T-helper 2 cell (primary cell): ENCODE measurements around the gene OBSCN.

ENCODE experiments used
- DNase-seq, 5 experiments: peaks; one replicate each; pipeline versions ENCODE4 v3.0.0 to v3.0.0-alpha.2; 2012 to 2022

The OBSCN gene

GRCh38 chr1:228170666-228171065, 37.2 kb upstream of the OBSCN start:
- DNase-seq: no peak

GRCh38 chr1:228171221-228171891, 36.5 kb upstream of the OBSCN start:
- peak in 1 of 5 experiments; percentile 7 for DNase-seq

DNA sequence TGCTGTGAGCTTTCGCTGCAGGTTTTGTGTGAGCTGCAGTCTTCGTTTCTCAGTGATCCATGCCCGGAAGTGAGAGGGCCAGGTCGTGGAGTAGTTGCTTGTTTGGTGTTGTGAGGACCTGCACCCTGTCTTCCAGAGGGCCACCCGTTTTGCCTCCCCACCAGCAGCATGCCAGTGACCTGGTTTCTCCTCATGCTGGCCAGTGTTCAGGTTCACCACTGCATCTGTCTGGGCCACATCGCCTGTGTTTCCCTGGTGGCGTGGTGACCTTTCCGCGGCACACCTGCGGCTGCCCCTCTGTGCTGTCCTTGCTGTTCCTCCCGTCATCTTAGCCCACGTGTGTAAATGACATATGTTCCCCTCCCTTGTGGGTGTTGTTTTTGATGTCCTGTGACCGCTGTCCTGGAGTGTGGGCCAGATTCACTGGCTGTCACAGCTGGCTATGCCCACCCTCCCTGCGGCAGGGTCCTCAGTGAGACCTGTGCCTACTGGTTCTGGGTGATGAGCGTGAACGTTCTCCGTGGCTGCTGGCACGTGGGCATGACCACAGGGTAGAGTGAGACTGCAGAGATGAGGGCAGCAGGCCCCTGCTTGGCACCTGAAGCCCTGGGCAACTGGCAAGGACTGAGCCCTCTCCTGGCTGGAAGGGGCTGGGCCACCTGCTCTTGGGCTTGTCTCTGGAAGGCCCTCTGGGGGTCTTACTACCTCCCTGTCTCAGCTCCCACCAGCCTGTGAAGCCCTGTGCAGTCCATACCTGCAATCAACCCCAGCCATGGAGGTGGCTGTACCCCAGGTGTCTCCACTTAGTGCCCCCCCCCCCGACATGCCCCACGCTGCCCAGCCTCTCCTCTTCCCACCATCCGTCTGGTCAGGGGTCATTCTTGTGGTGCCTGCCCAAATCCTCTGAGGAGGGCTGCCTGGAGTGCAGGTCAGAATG, 35.0 kb upstream of the OBSCN start:
- no peak for DNase-seq

- DNase-seq: peak in 3 of 5 experiments; percentile 23 to 48 (median 28)
These were observed 34.0 kb upstream of the OBSCN start for GRCh38 chr1:228173528-228174481.

DNA sequence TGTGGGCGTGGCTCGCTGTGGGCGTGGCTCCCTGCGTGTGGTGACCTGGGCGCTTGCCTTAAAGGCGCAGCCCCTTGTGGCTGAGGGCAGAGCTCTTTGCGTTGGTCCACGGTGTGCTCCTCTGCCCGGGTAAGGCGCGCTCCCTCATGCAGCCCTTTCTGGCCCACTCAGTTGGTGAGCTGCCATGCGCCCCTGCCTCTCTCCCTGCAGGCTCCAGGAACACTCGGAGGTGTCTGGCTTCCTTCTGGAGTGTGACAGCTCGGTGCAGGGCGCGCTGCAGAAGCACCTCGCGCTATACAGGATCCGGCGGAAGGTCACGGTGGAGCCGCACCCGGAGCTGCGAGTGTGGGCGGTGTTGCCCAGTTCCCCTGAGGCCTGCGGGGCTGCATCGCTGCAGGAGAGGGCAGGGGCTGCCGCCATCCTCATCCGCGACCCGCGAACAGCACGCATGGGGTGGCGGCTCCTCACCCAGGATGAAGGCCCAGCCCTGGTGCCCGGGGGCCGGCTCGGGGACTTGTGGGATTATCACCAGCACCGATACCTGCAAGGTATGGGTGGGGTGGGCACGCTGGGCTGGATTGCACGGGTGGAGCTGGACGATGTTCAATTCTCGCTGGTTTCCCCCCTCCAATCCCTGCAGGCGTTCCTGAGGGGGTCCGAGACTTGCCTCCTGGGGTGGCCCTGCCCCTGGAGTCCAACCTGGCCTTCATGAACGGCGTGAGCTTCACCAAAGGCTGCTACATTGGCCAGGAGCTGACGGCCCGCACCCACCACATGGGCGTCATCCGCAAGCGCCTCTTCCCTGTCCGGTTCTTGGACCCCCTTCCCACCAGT, 33.1 kb upstream of the OBSCN start:
- DNase-seq: peak in 4 of 5 experiments; percentile 27 to 53 (median 36)

DNA sequence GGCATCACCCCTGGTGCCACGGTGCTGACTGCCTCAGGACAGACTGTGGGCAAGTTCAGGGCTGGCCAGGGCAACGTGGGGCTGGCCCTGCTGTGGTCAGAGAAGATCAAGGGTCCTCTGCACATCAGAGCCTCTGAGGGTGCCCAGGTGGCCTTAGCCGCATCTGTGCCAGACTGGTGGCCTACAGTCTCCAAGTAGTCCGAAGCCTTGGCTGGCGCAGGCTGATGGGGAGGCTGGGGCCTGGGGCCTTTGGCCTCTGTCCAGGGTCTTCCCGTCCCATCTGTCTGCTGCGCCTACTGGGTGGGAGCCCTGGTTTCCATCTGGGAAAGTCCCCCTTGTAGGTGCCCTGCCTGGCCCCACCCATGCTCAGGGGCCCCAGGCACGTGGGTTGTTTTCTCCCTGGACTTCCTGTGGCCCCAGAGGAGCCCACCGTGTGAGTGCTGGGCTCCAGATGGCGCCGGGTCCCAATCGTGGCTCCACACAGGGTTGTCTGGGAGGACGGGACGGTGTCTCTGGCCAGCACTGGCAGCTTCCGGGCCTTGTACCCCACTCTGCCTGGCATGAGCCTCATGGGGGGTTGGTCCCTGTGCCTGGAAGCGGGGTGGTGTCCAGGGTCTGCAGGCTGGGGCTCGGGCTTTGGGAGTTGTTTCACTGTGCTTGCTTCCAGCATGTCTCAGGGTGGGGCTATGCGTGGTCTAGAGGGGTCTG, 32.4 kb upstream of the OBSCN start:
- no peak for DNase-seq

GRCh38 chr1:228176024-228176395, 31.8 kb upstream of the OBSCN start:
- DNase-seq: no peak

DNA sequence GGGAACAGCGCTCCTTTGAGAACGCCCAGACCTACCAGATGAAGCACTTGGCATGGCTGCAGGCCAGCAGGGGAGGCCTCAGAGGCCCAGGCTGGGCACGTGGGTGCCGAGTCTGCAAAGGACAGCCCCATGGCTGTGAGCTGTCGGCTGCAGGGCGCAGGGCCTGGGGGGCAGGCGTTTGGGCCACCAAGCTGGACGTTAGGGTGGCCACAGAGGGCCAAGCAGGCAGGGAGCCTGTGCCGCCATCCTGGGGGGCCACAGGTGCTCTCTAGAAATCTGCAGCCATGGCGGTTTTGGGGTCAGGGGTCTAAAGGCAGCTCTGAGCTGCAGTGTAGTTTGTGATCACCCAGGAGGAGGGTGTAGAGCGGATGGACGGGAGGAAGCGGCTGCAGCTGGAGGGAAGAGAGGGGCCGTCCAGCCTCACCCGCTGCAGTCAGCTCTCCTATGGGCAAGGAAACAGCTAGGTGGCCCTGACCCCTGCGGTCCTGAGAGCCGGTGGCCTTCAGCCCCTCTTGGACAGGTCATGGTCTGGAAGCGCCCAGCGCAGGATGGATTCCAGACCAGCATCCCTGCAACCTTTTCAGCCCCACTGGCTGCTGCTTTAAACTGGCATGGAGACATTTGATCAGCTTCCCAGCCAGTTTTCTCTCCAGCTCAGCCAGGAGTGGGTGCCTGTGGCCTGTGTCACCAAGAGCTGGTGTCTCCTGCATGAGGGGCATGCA, 31.2 kb upstream of the OBSCN start:
- no peak for DNase-seq

GRCh38 chr1:228177183-228177475, 30.7 kb upstream of the OBSCN start:
- no peak for DNase-seq

GRCh38 chr1:228177721-228178710, 29.8 kb upstream of the OBSCN start:
- no peak for DNase-seq

DNA sequence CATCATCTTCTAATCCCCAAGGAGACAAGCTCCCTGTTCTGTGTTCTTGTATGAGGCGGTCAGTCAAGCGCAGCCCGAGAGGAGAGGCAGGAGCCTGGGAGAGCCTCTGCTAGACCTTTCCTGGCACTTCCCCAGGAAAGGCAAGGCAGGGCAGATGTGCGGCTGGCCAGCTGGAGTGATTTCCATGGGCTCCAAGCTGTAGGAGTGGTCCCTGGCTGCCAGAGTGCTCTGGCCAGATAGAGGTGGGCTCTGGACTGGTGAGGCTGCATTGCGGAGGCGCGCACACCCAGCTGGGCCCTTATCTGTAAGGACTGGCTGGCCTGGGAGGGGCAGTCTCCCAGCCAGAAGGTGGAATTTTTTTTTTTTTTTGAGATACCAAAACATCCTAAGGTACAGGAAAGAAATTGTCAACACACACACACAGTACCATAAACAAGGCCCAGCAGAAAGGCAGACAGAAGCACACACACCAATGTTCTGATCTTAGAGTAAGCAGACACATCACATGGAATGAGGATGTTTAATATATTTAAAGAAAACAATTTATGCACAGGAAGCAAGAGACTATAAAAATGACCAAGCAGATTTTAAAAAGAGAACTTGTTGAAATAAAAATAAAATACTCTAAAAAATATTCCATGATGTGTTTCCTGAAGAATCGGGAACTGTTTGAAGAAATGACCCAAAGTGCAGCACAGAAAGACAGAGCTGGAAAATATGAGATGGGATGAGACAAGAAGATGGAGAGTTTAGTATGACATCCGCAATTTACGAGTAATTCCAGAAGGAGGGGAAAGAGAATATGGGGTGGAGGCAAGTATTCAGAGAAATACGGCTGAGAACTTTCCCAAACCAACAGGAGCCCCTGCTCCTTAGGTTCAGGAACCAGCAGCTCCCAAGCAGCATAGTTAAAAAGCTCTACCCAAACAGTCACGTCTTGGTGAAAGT, 28.8 kb upstream of the OBSCN start:
- DNase-seq: no peak

DNA sequence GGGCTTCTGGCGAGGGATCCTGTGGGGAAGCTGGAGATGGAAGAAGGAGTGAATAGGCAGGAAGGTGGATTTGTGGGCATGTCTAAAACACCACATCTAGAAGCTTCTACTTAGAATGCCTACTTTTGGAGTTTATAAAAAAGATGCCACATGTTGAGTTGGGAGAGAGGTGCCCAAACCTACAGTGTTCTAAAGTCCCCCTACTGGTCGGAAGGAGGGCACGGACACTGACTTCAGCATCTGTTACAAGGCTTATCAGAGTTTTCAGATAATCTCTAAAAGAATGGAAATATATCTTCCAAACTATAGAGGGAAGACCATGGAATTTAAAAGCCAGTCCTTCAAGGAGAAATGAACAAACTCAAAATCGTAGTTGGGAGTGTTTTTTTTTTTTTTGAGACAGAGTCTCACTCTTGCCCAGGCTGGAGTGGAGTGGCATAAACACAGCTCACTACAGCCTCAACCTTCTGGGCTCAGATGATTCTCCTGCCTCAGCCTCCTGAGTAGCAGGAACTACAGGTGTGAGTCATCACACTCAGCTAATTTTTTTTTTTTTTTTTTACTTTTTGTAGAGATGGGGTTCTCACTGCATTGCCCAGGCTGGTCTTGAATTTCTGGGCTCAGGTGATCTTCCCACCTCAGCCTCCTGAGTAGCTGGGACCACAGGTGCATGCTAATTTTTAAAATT, 27.4 kb upstream of the OBSCN start:
- DNase-seq: peak in 1 of 5 experiments; percentile 29

DNA sequence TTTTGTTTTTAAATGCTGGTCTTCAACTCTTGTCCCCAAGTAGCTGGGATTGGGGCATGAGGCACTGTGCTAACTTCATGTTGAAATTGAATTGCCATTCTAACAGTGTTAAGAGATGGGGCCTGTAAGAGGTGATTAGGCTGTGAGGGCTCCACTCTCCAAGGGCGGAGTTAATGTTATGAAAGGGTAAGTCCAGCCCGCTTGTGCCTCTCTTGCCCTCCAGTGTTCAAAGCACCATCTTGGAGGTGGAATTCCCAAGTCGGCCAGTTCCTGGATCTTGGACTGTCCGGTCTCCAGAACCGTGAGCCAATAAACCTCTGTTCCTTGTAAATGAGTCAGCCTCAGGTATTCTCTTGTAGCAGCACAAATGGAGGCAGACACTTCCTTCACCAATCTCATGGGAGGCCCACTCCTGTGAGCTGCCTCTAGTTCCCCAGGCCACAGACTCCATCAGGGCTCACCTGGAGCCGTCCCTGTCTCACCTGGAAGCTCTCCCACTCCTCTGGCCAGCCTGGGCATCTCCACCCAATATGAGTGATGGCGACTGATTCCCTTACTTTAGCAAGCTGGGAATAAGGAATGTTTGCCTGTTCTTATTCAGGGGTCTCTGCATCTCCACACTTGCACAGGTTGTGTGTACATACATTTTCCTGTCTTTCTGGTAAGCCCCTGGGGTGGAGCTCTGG, 26.7 kb upstream of the OBSCN start:
- DNase-seq: no peak

GRCh38 chr1:228181645-228182034, 26.2 kb upstream of the OBSCN start:
- DNase-seq: no peak

GRCh38 chr1:228182296-228183030, 25.4 kb upstream of the OBSCN start:
- DNase-seq: peak in 1 of 5 experiments; percentile 33

DNA sequence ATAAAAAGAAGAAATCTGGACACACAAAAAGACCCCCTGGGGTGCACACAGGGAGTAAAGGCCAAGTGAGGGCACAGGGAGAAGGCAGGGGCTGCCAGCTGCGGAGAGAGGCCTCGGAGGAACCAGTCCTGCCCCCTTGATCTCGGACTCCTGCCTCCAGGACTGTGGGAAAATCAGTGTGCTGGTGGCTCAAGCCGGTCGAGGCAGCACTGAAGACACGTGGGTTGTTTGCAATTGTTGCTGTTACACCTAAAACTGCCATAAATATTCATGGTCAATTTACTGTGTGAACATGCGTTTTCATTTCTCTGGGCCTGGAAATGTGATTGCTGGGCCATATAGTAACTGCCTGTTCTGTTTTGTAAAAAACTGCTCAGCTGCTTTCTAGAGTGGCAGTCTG, 23.7 kb upstream of the OBSCN start:
- no peak for DNase-seq
